GM12892 (cell line): ENCODE measurements around the gene ZNF423.

Source experiments
- POLR2A ChIP-seq: IDR thresholded peaks from 2 replicates; pipeline ENCODE4 v1.6.1; 2011; ENCODE audit warnings: low read depth, low read length, control low read depth
- POLR2AphosphoS5 ChIP-seq: IDR thresholded peaks from 2 replicates; pipeline ENCODE4 v1.6.1; 2011; ENCODE audit warnings: low read depth, low read length, control low read depth
- TAF1 ChIP-seq: IDR thresholded peaks from 2 replicates; pipeline ENCODE4 v1.6.1; 2011; ENCODE audit warnings: low read depth, mild to moderate bottlenecking, control low read depth, low read length, borderline replicate concordance

- TF ChIP-seq POLR2AphosphoS5 (no peak), POLR2A (no peak), TAF1 (no peak)
Observed at GRCh38 chr16:49632086-49632794, 223.7 kb downstream of the ZNF423 start.
